GM19193 (cell line): ENCODE measurements around the gene MAGOH.

ENCODE experiments used
- POLR2A ChIP-seq: IDR thresholded peaks from 4 replicates; pipeline ENCODE4 v1.6.1; 2011; ENCODE audit not compliant: insufficient read depth, insufficient read length; ENCODE audit errors: extremely low read depth

MAGOH gene

GRCh38 chr1:53183095-53183990, 55.0 kb downstream of the MAGOH start:
- TF ChIP-seq POLR2A, result no peak

DNA sequence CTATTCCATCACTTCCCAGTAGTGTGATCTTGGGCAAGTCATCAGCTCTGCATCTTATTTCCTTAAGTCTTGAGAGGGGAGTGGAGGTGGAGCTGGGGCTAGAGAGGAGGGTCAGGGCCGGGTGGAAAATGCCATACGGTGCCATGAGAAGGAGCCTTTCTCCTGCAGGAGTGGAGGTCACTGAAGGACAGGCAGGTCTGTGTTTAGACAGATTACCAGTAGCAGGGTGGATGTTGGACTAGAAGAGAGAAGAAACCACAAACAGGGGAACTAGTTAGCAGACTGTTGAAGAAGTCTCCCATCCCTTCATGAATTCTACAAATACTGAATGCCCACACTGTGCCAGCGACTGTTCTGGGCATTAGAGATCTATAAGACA, 55.6 kb downstream of the MAGOH start:
- no peak for TF ChIP-seq POLR2A

DNA sequence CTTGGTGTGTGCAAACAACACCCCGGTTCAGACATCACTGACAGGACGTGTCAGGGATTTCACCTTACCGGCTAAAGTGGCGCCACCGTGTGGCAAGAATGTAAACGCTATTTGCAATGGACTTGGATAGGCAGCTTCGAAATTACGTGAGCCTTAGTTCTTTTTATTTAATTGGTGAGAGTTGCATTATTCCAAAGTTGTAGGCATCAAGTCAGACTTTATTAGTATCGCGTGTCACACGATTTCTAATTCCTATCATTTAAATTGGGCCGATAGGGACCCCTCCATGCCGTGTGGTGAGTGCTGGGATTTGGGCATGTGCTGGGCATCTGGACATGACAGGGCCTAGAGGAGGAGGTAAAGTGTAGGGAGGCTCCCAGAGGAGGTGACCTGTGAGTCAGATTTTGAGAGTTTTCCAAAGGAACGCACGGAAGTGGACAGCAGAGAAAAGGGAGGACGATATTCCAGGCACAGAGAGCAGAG, 56.2 kb downstream of the MAGOH start:
- no peak for TF ChIP-seq POLR2A

DNA sequence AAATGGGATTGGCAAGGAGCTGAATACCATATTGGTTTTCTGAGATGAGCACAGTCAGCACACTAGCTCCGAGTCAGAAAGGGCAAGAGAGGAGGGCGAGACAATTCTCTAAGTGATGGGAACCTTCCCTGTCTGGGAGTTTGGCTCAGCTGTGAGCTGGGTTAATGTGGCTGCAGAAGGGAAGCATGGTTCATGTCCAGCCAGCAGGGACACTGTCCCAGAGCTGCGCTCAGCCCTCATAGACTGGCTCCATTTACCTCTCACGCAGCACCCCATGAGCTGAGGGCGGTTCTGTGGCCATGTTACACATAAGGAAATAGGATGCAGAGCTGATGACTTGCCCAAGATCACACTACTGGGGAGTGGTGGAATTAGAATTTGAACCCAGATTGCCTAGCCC, 57.4 kb downstream of the MAGOH start:
- TF ChIP-seq POLR2A, result no peak

DNA sequence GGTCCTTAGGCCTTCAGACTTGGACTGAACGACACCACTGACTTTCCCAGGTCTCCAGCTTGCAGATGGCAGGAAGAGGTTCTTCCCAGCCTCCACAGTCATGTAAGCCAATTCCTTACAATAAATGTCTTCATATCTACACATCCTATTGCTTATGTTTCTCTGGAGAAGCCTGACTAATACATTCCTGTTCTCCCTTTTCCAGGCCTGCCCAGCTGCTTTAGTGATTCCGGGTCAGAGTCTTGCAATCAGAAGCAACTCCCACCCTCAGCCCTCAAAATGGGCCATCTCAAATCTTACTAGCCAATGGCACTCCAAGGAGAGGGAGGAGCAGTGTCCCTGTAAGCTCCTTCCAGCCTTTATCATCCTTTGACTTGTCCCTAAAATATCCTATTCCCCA, 58.1 kb downstream of the MAGOH start:
- no peak for TF ChIP-seq POLR2A
